Measurements from ENCODE around the gene RBKS. TPM values are rescaled to one million over a fixed set of nuclear protein-coding genes. Genes with fewer than 3 reads are reported as not detected.

RBKS gene
- total and polyA plus RNA-seq, 2 of the 13 experiments (the other 11 are each of a cell fraction or from before 2014, with no cell fraction given) = 7.7 to 8.3 TPM

GRCh38 chr2:27890924-27891672 lies 911 bp upstream of the RBKS start (continued):
- TF ChIP-seq GLMP (CRISPR knock-in tag; IDR thresholded peaks at IDR 0.05; ENCODE audit: borderline replicate concordance) (no peak), FOXC1 (CRISPR knock-in tag; IDR thresholded peaks at IDR 0.05; ENCODE audit: borderline replicate concordance) (no peak), ZNF782 (CRISPR knock-in tag; IDR thresholded peaks at IDR 0.05; ENCODE audit: borderline replicate concordance) (0 out of 2 replicates have a peak, but pooled peaks have one; percentile 33), ZZZ3 (CRISPR knock-in tag; IDR thresholded peaks at IDR 0.05; ENCODE audit: borderline replicate concordance) (no peak), ZSCAN29 (CRISPR knock-in tag; conservative IDR thresholded peaks at IDR 0.05) (no peak), TARDBP (CRISPR knock-in tag; IDR thresholded peaks at IDR 0.05) (no peak), ZNF292 (CRISPR knock-in tag; IDR thresholded peaks at IDR 0.05; ENCODE audit: borderline replicate concordance, low read depth) (no peak), ATAD3A (CRISPR knock-in tag; IDR thresholded peaks at IDR 0.05) (no peak), PRDM15 (CRISPR knock-in tag; IDR thresholded peaks at IDR 0.05) (no peak), LCORL (IDR thresholded peaks at IDR 0.05) (no peak), LCORL (CRISPR knock-in tag; IDR thresholded peaks at IDR 0.05) (0 out of 2 replicates have a peak, but pooled peaks have one; percentile 2)
- TF ChIP-seq, protein P1, sequence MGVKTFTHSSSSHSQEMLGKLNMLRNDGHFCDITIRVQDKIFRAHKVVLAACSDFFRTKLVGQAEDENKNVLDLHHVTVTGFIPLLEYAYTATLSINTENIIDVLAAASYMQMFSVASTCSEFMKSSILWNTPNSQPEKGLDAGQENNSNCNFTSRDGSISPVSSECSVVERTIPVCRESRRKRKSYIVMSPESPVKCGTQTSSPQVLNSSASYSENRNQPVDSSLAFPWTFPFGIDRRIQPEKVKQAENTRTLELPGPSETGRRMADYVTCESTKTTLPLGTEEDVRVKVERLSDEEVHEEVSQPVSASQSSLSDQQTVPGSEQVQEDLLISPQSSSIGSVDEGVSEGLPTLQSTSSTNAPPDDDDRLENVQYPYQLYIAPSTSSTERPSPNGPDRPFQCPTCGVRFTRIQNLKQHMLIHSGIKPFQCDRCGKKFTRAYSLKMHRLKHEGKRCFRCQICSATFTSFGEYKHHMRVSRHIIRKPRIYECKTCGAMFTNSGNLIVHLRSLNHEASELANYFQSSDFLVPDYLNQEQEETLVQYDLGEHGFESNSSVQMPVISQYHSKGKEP (CRISPR knock-in tag; IDR thresholded peaks at IDR 0.05) = no peak
- TF ChIP-seq, protein P2, sequence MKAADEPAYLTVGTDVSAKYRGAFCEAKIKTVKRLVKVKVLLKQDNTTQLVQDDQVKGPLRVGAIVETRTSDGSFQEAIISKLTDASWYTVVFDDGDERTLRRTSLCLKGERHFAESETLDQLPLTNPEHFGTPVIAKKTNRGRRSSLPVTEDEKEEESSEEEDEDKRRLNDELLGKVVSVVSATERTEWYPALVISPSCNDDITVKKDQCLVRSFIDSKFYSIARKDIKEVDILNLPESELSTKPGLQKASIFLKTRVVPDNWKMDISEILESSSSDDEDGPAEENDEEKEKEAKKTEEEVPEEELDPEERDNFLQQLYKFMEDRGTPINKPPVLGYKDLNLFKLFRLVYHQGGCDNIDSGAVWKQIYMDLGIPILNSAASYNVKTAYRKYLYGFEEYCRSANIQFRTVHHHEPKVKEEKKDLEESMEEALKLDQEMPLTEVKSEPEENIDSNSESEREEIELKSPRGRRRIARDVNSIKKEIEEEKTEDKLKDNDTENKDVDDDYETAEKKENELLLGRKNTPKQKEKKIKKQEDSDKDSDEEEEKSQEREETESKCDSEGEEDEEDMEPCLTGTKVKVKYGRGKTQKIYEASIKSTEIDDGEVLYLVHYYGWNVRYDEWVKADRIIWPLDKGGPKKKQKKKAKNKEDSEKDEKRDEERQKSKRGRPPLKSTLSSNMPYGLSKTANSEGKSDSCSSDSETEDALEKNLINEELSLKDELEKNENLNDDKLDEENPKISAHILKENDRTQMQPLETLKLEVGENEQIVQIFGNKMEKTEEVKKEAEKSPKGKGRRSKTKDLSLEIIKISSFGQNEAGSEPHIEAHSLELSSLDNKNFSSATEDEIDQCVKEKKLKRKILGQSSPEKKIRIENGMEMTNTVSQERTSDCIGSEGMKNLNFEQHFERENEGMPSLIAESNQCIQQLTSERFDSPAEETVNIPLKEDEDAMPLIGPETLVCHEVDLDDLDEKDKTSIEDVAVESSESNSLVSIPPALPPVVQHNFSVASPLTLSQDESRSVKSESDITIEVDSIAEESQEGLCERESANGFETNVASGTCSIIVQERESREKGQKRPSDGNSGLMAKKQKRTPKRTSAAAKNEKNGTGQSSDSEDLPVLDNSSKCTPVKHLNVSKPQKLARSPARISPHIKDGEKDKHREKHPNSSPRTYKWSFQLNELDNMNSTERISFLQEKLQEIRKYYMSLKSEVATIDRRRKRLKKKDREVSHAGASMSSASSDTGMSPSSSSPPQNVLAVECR (CRISPR knock-in tag; IDR thresholded peaks at IDR 0.05; ENCODE audit: borderline replicate concordance) = no peak; the same call in 1 of the 2 replicates
- TF ChIP-seq, protein P3, sequence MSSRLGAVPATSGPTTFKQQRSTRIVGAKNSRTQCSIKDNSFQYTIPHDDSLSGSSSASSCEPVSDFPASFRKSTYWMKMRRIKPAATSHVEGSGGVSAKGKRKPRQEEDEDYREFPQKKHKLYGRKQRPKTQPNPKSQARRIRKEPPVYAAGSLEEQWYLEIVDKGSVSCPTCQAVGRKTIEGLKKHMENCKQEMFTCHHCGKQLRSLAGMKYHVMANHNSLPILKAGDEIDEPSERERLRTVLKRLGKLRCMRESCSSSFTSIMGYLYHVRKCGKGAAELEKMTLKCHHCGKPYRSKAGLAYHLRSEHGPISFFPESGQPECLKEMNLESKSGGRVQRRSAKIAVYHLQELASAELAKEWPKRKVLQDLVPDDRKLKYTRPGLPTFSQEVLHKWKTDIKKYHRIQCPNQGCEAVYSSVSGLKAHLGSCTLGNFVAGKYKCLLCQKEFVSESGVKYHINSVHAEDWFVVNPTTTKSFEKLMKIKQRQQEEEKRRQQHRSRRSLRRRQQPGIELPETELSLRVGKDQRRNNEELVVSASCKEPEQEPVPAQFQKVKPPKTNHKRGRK (CRISPR knock-in tag; IDR thresholded peaks at IDR 0.05) = no peak

All from HepG2 (cell line).